ENCODE measurements around the gene DGKE.

DNA sequence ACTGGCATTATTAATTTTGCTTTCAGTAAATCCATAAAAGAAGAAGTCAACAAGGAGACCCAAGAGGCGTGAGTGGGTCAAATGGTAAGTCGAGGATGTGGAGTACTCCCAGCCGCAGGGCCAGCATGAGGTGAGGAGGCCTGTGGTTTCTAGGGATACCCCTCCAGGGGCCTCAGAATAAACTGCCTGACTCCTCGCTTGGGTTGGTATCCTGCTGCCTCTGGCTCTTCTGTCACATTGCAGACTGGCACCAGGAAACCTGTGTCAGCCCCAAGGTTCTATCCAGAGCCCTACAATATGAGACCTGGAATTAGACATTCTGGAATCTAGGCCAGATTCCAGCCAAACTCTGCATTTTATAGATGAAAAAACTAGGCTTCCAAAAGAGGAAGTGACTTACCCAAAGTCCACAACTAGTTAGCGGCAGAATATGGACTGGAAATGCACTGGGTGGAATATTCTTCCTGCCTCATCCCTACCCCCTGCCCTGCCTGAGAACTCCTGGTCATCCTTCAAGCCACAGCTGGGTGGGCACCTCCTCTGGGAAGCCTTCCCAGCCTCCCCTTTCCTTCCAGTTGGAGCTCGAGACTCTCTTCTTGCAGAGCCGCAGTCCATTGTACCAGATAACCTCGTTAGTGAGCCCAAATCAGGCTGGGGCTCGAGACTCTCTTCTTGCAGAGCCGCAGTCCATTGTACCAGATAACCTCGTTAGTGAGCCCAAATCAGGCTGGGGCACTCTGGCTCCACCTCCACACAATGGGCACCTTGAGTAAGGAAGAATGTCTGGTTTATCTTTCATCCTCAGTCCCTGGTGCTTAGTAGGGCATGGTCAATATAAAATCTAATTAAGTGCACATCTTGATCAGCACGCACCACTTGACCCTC is 22.8 kb upstream of the DGKE start:
- TF ChIP-seq, protein P1, sequence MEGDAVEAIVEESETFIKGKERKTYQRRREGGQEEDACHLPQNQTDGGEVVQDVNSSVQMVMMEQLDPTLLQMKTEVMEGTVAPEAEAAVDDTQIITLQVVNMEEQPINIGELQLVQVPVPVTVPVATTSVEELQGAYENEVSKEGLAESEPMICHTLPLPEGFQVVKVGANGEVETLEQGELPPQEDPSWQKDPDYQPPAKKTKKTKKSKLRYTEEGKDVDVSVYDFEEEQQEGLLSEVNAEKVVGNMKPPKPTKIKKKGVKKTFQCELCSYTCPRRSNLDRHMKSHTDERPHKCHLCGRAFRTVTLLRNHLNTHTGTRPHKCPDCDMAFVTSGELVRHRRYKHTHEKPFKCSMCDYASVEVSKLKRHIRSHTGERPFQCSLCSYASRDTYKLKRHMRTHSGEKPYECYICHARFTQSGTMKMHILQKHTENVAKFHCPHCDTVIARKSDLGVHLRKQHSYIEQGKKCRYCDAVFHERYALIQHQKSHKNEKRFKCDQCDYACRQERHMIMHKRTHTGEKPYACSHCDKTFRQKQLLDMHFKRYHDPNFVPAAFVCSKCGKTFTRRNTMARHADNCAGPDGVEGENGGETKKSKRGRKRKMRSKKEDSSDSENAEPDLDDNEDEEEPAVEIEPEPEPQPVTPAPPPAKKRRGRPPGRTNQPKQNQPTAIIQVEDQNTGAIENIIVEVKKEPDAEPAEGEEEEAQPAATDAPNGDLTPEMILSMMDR (IDR thresholded peaks at IDR 0.05; ENCODE audit: poor library complexity), result no peak
- TF ChIP-seq EZH2phosphoT487 (IDR thresholded peaks at IDR 0.05; ENCODE audit: low read depth, severe bottlenecking, unreplicated experiment), result no peak
